HG03159 (cell line): ENCODE data around the gene PROX1.

Experiments
- ATAC-seq: cut with Tn5 transposase; IDR thresholded peaks from one replicate; pipeline ENCODE4 v1.9.1; 2021; ENCODE audit warnings: mild to moderate bottlenecking, moderate library complexity; ENCODE audit not compliant: unreplicated experiment

The PROX1 gene

DNA sequence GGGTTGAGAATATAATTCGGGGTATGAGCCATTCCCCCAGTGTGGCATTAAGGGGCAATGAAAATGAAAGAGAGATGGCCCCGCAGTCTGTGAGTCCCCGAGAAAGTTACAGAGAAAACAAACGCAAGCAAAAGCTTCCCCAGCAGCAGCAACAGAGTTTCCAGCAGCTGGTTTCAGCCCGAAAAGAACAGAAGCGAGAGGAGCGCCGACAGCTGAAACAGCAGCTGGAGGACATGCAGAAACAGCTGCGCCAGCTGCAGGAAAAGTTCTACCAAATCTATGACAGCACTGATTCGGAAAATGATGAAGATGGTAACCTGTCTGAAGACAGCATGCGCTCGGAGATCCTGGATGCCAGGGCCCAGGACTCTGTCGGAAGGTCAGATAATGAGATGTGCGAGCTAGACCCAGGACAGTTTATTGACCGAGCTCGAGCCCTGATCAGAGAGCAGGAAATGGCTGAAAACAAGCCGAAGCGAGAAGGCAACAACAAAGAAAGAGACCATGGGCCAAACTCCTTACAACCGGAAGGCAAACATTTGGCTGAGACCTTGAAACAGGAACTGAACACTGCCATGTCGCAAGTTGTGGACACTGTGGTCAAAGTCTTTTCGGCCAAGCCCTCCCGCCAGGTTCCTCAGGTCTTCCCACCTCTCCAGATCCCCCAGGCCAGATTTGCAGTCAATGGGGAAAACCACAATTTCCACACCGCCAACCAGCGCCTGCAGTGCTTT lies 9.4 kb downstream of the PROX1 start:
- no peak for ATAC-seq

DNA sequence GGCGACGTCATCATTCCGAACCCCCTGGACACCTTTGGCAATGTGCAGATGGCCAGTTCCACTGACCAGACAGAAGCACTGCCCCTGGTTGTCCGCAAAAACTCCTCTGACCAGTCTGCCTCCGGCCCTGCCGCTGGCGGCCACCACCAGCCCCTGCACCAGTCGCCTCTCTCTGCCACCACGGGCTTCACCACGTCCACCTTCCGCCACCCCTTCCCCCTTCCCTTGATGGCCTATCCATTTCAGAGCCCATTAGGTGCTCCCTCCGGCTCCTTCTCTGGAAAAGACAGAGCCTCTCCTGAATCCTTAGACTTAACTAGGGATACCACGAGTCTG lies 10.0 kb downstream of the PROX1 start:
- ATAC-seq: no peak

DNA sequence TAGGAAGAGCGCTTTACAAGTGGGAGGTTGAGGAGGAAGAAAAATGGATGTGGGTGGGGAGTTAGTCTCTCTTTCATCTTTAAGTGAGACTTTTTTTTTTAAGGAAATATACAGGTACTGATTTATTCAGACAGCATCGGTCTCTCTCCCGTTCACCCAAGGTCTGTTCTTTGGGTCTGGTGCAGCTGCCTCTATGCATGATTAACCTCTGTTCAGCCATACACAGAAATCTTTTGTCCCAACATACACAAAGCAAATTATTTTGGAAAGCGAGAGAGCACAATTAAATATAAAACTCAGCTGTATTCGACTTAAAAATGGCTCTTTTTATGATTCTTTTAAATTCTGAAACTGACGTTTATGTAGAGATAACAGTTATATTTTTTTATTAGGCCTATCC lies 11.0 kb downstream of the PROX1 start:
- ATAC-seq: no peak

DNA sequence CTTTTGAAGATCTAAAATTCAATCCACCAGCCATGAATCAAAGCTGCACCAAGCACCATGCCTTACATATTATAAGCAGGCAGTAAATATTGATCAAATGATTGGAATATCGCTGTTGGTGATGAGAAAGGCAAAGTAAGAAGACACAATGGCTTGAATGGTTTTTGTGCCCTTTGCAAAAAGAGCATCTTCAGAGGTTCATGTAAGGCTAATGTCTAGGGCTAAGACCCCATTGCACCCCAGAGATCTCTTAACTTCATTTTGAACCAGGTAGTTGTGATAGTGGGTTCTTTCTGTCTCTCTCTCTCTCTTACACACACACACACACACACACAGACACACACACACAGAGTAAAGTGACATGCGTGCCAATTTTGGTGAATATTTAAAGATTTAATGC lies 12.0 kb downstream of the PROX1 start:
- no peak for ATAC-seq

DNA sequence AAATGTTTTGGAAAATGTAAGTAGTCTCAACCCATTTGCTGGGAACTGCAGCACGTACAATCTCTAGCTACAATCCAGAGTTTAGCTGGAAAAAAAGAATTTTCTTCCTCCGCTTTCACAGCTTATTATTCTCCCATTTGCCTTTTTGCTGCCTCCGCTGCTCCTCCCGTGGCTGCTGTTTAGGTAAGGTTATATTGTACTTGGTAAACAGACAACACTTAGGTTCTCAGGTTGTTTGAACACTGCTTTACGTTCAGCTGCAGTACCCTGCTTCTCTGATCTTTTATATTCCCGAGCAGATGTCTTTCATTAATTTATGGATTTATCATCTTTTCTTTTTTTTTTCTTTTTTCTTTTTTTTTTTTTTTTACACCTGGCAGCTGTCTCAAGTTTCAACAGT lies 14.3 kb downstream of the PROX1 start:
- no peak for ATAC-seq

DNA sequence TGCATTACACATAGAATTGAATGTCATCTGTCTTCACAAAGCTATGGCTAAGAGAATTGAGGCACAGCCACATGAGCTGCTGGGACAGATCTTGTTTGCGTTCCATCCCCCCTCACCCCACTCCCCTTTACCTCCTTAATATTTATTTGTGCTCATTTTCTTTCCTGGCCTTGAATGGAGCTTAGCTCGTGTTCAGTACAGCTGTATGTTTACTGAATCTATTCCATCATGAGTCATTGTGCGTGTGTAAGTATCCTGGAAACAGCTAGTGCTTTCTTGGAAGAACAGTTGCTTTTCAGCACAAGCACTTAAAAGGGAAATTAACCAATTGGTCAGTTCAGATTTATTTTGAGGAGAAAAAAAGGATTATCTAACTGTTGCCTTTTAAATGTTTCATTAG lies 14.7 kb downstream of the PROX1 start:
- ATAC-seq: no peak

DNA sequence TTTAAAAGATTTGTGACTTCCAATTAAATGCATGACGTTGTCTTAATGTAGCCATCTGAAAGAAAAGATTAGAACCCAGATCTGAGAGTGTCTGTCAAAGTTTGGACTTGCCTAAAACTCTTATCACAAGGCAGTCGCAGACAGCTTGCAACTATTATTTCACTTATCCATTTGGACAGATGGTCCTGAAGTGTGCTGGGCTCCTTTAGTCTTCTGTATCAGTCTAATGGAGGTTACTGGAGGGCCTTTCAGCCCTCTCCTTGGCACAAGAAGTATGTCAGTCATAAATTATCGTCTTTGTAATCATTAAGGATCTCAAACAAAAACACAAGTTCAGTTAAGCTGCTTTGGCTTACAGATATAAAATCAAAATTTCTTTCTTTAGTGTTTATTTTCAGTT lies 15.5 kb downstream of the PROX1 start:
- no peak for ATAC-seq

DNA sequence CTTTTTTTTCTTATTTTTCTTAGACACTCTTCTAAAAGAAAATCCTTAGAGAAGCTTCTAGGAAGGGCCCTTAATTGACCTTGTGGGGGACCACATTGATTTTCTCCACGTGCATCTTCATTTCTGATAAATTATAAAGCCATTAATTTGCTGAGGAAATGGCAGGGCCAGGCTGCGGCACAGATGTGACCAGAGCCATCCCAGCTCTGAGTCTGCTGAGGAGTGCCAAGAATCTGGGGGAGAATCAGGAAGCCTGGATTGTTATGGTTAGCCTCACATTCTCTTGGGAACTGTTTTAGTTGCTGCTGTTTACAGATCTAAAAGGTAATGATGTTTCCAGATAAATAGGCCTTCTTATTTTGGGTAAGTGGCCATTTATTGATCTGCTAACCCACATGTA lies 16.2 kb downstream of the PROX1 start:
- no peak for ATAC-seq

DNA sequence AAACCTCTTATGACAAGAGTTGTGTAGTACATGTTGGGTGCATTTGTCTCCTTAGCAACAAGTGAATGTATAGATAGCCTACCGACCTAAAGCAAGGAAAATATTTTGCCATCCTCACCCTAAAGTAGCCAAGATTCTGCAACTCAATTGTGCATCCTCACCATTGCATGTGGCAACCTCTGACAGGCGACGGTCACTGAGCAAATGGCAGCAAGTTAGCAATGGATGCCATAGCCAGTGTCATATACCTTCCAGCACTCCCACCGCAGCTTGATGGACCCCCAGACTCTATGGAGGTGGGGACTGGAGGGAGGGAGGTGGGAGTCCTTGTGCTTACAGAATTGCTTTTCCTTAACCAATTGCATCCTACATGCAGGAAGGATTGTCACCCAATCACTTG lies 17.0 kb downstream of the PROX1 start:
- no peak for ATAC-seq

DNA sequence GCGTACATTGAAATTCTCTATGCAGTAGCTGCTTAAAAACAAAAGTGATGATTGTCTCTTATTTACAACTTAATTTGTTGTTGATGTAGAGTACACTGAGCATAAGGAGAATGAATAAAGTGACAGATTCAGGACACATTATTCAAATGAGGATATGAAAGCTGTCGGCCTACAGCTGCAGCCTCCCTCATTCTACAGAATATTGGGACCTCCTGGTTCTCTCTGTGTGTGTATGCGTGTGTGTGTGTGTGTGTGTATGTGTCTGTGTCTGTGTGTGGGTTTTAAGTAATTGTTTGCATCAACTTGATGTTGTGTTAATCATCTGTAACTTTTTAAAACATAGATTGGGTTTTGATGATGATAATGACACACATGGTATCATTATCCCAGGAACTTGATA lies 17.9 kb downstream of the PROX1 start:
- ATAC-seq: no peak

DNA sequence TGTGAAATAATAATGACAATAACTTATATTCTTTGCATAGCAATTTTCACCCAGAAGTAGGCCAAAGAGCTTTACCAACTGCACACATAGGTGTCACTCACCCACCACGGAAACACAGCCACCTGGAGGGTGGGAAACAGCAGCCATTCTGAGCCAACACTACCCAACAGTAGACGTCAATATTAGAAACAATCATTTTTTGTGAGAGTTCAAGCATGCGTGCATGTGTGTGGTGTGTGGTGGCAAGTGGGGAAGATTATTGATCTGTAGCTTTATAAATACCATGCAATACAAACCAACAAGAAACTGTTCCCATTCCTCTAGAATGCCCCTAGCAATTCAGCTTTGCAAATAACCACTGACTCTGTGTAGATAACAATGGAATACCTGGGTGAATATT lies 19.1 kb downstream of the PROX1 start:
- no peak for ATAC-seq

DNA sequence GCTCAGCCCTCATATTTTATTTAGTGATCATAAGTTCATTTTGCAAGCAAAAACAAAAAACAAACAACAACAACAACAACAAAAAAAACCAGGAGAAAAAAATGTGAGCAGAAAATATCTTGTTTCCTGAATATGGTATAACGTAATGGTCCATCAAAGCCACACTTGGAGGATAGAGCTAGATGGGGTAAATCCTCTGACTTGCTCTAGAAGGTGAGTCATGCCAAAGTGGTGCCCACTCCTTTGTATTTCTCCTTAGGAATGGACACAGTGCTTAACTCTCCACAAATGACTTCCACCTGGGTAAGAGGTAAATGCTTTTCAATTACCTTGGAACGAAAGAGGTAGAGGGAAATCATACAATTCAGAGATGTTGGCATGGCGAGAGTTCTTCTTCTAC lies 20.6 kb downstream of the PROX1 start:
- ATAC-seq: no peak

DNA sequence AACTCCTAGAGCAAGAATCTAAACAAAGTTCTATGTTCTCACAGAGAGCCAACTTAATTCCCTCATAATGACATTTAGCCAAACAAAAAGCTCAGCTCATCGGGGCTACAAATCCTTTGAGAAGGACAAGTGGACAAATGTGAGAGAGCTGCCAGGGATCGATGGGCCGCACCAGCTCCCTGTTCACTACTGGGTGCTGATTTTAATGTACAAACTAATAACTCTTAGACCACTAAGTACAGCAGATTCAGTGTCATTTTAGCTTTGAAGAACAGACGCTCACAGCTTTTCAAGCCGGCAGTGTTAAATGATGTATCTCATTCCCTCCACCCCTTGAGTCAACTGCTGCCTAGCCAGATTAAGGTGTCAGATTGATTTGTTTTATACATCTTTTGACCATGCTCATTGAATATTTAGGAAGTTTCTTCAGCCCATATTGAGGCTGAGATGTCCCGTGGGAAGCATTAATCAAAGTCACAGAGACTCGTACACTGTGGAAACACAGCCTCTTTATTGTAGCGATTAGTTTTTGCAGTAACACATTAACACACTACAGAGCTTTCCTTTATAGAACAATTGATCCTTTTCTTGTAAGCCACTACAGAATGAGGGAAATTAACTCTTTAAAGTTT lies 21.1 kb downstream of the PROX1 start:
- ATAC-seq: no peak

DNA sequence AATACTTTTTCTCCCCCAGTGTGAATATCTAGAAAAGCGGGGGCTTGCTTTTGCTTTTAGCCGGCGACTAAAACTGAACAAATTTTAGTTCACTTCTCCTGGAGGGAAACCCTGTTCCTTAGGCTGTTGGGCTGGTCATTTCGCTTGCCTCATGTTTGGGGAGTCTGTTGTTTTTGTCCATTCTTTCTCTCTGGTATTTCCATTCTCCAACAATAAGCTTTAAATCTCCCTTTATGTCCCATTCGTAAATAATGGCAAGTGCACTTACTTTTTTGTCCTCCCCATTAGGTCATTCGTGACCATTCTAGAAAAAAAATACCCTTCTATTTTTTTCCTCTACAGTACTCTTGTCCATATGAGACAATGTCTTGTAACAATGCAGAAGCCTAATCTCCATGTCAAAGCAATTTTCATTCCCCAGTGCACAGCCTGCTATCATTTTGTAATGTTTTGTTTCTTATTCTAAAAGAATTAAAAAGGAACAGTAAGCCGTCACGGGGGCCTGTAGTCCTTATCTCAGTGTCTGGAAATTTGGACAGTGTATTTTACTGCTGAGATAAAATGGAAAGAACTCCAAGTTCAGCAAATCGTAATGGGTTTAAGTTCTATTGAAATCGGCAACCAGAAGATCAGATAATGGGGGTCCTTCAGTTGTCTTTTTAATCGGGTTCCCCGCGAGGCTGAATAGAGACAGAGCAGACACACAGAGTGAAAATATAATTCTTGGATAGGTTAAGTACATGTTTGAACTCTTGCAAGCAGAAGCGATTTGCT lies 21.8 kb downstream of the PROX1 start:
- ATAC-seq: no peak

DNA sequence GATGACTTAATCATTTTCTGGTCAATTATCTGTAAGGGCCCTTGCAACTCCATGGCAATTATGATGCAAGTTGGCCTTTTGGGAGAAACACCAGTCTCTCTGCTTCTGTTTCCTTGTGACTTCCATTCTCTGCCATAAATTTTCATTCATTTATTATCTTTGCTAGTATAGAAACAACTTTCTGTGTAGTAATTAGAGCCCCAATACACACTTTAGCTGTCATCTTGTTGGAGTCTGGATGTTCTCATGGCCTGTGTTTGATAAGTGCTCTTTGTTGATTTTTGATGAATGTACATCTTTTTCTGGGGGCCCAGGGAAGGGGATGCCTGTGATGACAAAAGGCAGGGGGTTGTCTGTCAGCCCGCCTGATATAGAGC lies 22.4 kb downstream of the PROX1 start:
- no peak for ATAC-seq

DNA sequence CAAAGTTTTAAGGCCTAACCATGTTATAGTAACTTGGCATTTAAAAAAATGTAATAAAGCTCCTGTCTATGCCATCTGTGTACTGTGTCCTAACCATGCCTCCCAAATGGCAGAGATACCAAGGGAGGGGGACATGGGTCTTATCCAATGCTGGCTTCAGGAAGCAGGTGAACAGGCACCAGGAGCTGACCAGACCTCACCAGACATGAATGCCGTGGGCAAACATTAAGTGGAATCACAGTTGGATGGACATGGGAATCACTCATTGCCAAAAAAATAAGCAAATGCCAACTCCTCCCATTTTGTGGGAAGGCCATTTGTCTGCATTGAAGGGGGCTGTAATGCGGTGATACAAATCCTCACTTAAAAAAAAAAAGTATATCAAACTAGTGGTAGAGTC lies 22.9 kb downstream of the PROX1 start:
- ATAC-seq: no peak

DNA sequence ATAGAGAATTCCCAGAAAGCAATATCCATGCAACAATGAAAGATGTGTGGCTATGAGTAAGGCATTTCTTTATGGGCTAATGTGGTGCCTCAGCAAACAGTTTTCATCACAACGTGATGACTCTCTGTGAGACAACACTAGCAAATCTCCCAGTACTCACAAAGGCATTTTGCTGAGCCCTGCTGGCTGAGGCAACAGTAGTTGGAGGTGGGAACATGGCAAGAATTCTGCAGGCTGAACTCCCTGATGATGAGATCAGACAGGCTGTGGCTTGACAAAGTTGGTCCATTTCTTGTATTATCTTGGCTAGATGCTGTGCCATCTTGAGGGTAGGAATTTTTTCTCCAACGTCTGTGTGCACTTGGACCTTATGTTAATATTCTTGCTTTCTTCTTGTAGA lies 24.6 kb downstream of the PROX1 start:
- no peak for ATAC-seq

DNA sequence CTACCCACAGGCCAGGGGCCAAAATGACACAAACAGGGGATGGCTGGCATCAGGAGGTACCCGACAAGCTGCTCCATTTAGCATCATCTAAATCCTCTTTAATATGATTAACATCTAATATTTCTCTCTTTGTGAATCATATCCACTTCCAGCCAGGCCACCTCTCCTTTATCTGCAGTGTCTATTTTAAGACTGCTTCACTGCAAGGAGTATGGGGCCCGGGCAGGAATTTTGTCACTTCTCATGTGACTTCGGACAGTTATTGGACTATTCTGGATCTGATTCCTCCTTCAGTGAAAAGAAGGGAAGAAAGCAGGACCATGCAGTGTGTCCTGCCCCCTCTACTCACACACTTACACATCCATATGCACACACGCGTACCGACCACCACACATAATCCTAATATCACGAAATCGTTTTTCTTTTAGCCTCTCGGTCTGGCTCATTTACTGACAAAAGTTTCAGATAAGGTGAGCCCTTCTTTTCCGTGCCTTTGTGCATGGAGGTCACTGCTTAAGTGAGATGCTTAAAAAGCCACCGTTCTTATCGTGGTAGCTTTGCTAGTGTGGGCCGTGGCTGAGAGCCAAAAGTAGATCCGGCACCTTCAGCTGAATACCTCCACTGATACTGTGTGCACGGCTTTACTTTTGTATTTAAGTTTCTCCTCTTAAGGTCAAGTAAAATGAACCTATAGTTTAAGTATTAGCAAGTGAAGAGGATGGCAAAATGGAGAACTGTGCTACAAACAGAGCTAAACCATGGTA lies 26.0 kb downstream of the PROX1 start:
- ATAC-seq: no peak

DNA sequence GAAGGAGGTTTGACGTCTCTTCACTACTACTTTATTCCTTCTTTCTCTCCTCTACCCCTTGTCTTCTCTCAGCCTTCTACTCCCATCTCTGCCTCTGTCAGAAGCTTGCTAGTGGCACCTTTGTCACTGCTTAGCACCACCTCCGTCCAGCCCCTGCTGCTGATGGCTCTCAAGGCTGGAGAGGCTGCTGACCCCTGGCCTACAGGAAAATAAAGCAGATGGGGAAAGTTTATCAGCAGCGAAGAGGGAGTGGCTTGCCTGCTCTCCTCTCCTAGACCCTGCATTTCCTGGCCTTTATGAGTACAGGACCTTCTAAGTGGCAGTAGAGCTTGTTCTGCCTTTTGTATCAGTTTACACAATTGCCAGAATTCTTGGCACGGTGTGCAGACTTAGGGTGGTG lies 27.0 kb downstream of the PROX1 start:
- no peak for ATAC-seq

DNA sequence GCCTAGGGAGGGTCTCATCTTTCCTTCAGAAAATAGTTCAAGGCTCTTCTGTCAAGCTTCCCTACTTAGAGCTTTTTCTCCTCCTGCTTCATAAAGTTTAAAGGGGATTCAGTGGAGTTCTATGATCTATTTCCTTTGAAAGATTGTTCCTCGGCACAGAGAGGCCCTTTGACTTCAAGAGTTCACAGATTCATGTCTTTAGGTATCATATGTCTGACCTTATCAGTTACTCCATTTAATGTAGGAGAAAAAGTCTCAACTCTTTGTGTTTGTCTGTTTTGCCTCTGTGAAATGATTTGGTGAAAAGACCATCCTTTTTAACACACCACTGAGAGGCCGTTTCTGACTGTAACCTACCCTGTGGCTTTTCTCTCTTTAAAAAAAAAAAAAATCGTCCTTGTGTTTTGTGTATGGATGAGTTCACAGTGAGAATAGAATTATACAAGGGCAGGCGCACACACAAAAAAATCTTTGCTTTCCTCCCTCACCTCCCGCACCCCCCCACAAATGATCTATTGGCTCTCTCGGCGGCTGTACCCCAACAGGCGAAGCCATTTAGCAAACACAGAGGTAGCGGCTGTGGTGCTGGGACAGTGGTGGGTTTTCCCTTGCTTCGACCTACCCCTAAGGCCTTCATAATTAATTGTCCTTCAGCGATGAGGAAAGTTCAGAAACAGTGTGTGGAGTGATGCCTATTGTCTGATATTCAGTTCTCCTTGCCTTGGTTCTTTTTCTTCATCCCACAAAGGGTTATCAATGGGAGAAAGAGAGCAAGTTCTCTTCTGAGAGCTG lies 29.6 kb downstream of the PROX1 start:
- ATAC-seq: no peak
